HUES64 (cell line): ENCODE measurements around the gene R3HDM2.

ENCODE experiments used
- H3K27ac ChIP-seq: 2 replicates; pipeline ENCODE4 v1.7.0; 2013; ENCODE audit warnings: low read depth, low read length, inconsistent platforms
- H3K27me3 ChIP-seq: 2 replicates; pipeline ENCODE4 v1.6.1; 2013; ENCODE audit warnings: mild to moderate bottlenecking, low read length; ENCODE audit not compliant: insufficient read depth
- H3K36me3 ChIP-seq: 2 replicates; pipeline ENCODE4 v1.6.1; 2013; ENCODE audit warnings: mild to moderate bottlenecking, low read length; ENCODE audit not compliant: insufficient read depth
- H3K4me1 ChIP-seq: 2 replicates; pipeline ENCODE4 v1.6.1; 2013; ENCODE audit warnings: mild to moderate bottlenecking, low read length, moderate library complexity; ENCODE audit not compliant: insufficient read depth
- H3K4me3 ChIP-seq: 2 replicates; pipeline ENCODE4 v1.5.1; 2013; ENCODE audit warnings: mild to moderate bottlenecking, low read length, moderate library complexity
- H3K9ac ChIP-seq: 2 replicates; pipeline ENCODE4 v1.6.1; 2013; ENCODE audit warnings: mild to moderate bottlenecking, low read depth, low read length
- H3K9me3 ChIP-seq: 2 replicates; pipeline ENCODE4 v1.6.1; 2013; ENCODE audit warnings: low read depth, low read length; ENCODE audit not compliant: insufficient read depth
- WGBS: fragments of 150-250, 120-280 bp; methylation state at CpG from one replicate; pipeline ENCODE4 v1.1.7; 2013; ENCODE audit warnings: missing lambda C conversion rate; 5-methylcytosine and 5-hydroxymethylcytosine counted together

R3HDM2 gene

DNA sequence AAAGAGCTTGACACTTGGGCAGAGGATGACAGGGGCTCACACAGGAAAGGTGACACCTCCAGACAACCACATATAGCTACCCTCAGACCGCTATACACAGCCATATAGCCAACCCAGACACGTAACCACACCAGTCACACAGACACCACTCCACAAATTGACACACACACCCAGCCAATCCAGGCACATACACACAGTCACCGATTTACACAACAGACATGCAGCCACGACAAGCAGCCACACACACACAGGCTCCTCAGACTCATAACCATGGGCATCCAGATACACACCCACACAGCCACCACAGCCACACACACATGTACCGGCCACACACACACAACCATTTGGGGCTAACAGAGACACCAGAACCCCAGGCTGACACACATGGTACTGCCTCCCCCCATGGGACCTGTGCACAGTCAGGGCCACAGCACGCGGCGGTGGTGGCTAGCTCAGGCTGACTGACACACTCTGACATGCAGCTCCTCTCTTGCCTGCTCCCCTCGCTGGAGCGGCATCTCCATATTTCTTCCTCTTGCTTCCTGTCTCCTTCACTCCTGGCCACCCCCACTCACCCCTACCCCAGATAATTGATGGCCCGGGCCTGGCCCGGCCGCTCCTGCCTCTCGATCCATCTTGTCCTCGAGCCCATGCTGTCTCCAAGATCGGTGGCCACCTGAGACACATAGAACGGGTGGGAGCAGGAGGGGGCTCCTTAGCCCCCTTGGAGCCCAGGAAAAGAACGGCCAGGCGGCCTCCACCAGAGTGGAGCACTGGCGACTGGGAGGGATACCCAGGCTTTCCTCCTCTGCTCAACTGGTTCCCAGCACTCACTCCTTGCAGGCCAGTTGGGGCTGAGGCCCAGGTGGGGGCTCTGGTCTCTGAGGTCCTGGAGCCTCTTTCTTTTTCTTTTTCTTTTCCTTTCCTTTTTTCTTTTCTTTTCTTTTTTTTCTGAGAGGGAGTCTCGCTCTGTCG is 207.4 kb downstream of the R3HDM2 start:
- H3K27me3 ChIP-seq: peaks cover 98% of the 10 kb centered on the region
- H3K36me3 ChIP-seq: no peaks in the 10 kb centered on the region
- H3K27ac ChIP-seq: no peak overlapping the region
- no peak overlapping the region for H3K4me3 ChIP-seq
- peaks cover 18% of the 10 kb centered on the region for H3K4me1 ChIP-seq
- 75% methylated on average over 22 of the region's 22 CpGs for WGBS
- no peaks in the 10 kb centered on the region for H3K9me3 ChIP-seq
- no peak overlapping the region for H3K9ac ChIP-seq

GRCh38 chr12:57222286-57223190 is 208.3 kb downstream of the R3HDM2 start:
- no peak overlapping the region for H3K4me3 ChIP-seq
- no peak overlapping the region for H3K9ac ChIP-seq
- H3K27me3 ChIP-seq: peaks cover 99% of the 10 kb centered on the region
- 76% methylated on average over 13 of the region's 13 CpGs for WGBS
- no peak overlapping the region for H3K27ac ChIP-seq
- no peaks in the 10 kb centered on the region for H3K9me3 ChIP-seq
- H3K4me1 ChIP-seq: peaks cover 17% of the 10 kb centered on the region
- no peaks in the 10 kb centered on the region for H3K36me3 ChIP-seq

- Histone ChIP-seq H3K9me3 (no peaks in the 10 kb centered on the region), H3K4me3 (no peak overlapping the region), H3K36me3 (no peaks in the 10 kb centered on the region), H3K27ac (no peak overlapping the region), H3K4me1 (peaks cover 12% of the 10 kb centered on the region), H3K9ac (no peak overlapping the region), H3K27me3 (peaks cover 99% of the 10 kb centered on the region)
- 10% methylated on average over 24 of the region's 24 CpGs for WGBS
These were observed 209.5 kb downstream of the R3HDM2 start for GRCh38 chr12:57221169-57221917.

DNA sequence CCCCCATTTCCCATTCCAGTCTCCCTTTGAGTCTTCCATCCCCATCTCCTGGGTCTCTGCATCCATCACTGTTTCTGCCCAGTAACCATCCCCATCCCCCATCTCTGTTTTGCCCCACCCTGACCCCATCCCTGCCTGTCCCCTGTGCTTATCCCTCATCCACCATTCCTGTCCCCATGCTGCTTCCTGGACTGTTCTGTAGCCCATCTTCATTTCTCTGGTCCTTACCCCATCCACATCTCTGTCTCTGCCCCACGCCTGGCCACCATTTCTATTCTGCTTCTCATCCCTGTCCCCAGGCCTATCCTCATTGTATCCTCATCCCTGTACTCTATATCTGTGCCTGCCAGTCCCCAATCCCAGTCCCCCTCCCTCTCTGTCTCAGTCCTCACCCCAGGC is 210.1 kb downstream of the R3HDM2 start:
- Histone ChIP-seq H3K9ac (no peak overlapping the region), H3K4me3 (no peak overlapping the region), H3K9me3 (no peaks in the 10 kb centered on the region), H3K27me3 (peaks cover 99% of the 10 kb centered on the region), H3K27ac (no peak overlapping the region), H3K36me3 (no peaks in the 10 kb centered on the region), H3K4me1 (peaks cover 12% of the 10 kb centered on the region)
- 51% methylated on average over 1 of the region's 1 CpG for WGBS

GRCh38 chr12:57219993-57220754 is 210.7 kb downstream of the R3HDM2 start:
- Histone ChIP-seq H3K27me3 (peaks cover 99% of the 10 kb centered on the region), H3K27ac (no peak overlapping the region), H3K36me3 (no peaks in the 10 kb centered on the region), H3K9ac (no peak overlapping the region), H3K4me3 (no peak overlapping the region; the same call in 1 of the 2 replicates), H3K4me1 (peaks cover 12% of the 10 kb centered on the region), H3K9me3 (no peaks in the 10 kb centered on the region)
- 7% methylated on average over 13 of the region's 38 CpGs for WGBS

- Histone ChIP-seq H3K9me3 (no peaks in the 10 kb centered on the region), H3K27me3 (peaks cover 99% of the 10 kb centered on the region)
These were observed 211.4 kb downstream of the R3HDM2 start for GRCh38 chr12:57219205-57219992.

GRCh38 chr12:57218030-57218853 is 212.6 kb downstream of the R3HDM2 start:
- WGBS: 56% methylated on average over 5 of the region's 5 CpGs
- Histone ChIP-seq H3K9me3 (no peaks in the 10 kb centered on the region), H3K4me3 (no peak overlapping the region), H3K4me1 (peaks cover 21% of the 10 kb centered on the region), H3K36me3 (no peaks in the 10 kb centered on the region), H3K27ac (no peak overlapping the region), H3K9ac (no peak overlapping the region), H3K27me3 (peaks cover 98% of the 10 kb centered on the region)

More at GRCh38 chr12:57219205-57219992, 211.4 kb downstream of the R3HDM2 start:
- Histone ChIP-seq H3K36me3 (no peaks in the 10 kb centered on the region), H3K4me1 (peaks cover 12% of the 10 kb centered on the region), H3K9ac (no peak overlapping the region), H3K27ac (no peak overlapping the region), H3K4me3 (no peak overlapping the region; the same call in 1 of the 2 replicates)
- 19% methylated on average over 14 of the region's 14 CpGs for WGBS

DNA sequence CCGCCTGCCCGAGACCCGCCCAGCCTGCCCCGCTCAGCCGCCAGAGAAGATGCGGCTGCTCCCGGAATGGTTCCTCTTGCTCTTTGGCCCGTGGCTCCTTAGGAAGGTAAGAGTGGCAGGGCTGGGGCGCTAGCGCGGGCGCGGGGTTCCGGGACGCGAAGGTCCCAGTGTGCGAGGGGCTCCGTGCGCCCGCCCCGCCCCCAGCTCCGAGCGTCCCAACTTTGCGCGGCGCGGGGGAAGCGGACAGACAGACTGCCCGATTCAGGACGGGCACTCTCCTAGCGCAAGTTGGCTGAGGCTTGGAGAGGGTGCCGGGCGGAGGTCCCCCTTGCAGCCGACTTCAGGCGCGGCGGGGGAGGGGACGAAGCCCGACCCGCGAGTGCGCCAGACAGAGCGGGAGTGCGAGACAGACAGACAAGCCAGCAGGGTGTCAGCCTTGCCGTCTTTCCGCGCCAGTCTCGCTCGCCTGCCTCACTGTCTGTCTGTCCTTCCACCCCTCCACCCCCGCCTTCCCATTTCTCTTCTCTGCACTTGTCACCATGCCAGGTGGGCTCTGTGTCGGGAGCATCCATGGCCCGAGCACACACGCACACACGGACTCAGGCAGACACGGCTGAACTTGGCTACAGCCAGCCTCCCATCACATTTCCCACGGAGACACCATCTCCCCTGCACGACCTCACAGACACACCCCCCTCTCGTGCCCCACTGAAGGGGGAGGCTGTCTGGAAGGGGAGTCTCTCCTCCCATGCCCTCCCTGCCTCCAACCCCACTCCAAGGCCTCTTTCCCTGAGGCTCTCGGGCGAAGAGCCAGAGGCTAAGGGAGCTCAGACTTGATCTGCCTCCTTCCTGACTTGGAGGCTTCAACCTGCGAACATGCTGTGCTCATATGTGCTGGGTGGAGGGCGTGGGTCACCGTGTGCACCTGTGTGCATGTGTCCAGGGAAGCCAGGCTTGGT is 213.6 kb downstream of the R3HDM2 start:
- H3K27me3 ChIP-seq: peaks cover 87% of the 10 kb centered on the region
- WGBS: 3% methylated on average over 61 of the region's 63 CpGs
- no peak overlapping the region for H3K9ac ChIP-seq

More for the DNA sequence above, 213.6 kb downstream of the R3HDM2 start:
- peaks cover 1% of the 10 kb centered on the region; the same call in 1 of the 2 replicates for H3K36me3 ChIP-seq
- H3K9me3 ChIP-seq: no peaks in the 10 kb centered on the region
- no peak overlapping the region for H3K27ac ChIP-seq
- H3K4me3 ChIP-seq: peak overlapping the region; percentile 45
- H3K4me1 ChIP-seq: peaks cover 25% of the 10 kb centered on the region
